H1 (cell line): Measurements from ENCODE around the gene ZNF575. TPM values are rescaled to one million over a fixed set of nuclear protein-coding genes. Genes with fewer than 3 reads are reported as not detected.

Source experiments
- CTCF ChIA-PET: fragments of 300-600 bp; sonication (Branson Sonifier 250); formaldehyde crosslinking; loops from one replicate; lab custom pipeline; 2021; ENCODE audit not compliant: partially characterized antibody; lab: Charles Lee
- POLR2A ChIA-PET: fragments of 300-600 bp; sonication (Branson Sonifier 250); formaldehyde crosslinking; loops from one replicate; lab custom pipeline; 2021; ENCODE audit warnings: inconsistent platforms; ENCODE audit not compliant: partially characterized antibody; lab: Charles Lee
- DNase-seq, 2 experiments: peaks; one replicate each; pipeline versions ENCODE4 v3.0.0 to v3.0.0-alpha.2; 2010 to 2022; ENCODE audit warnings: low spot score in 2 of 2, low read depth in 1 of 2, mixed read lengths in 1 of 2
- FAIRE-seq: peaks from 2 replicates; lab custom pipeline; 2011; peaks lifted over from hg19 to GRCh38; lab: Jason Lieb, UNC
- H2AFZ ChIP-seq: 2 replicates; pipeline ENCODE4 v1.8.1; 2012; ENCODE audit warnings: low read length, inconsistent platforms
- H2AK5ac ChIP-seq: 2 replicates; pipeline ENCODE4 v1.6.1; 2013; ENCODE audit warnings: low read depth, low read length
- H2BK120ac ChIP-seq: replicated peaks from 2 replicates; pipeline ENCODE3; 2013; ENCODE audit warnings: low read depth, low read length, inconsistent platforms
- H2BK12ac ChIP-seq: 2 replicates; pipeline ENCODE4 v1.6.1; 2013; ENCODE audit warnings: low read depth, low read length
- H2BK15ac ChIP-seq: 2 replicates; pipeline ENCODE4 v1.6.1; 2013; ENCODE audit warnings: low read length
- H2BK20ac ChIP-seq: 2 replicates; pipeline ENCODE4 v1.6.1; 2013; ENCODE audit warnings: low read length
- H2BK5ac ChIP-seq: 2 replicates; pipeline ENCODE4 v1.6.1; 2013; ENCODE audit warnings: low read depth, low read length
- H3K14ac ChIP-seq: 2 replicates; pipeline ENCODE4 v1.6.1; 2013; ENCODE audit warnings: inconsistent platforms; ENCODE audit not compliant: insufficient read length
- H3K18ac ChIP-seq: 2 replicates; pipeline ENCODE4 v1.6.1; 2013; ENCODE audit warnings: low read length; ENCODE audit errors: extremely low read depth
- H3K23ac ChIP-seq: 2 replicates; pipeline ENCODE4 v1.6.1; 2013; ENCODE audit warnings: inconsistent platforms; ENCODE audit not compliant: insufficient read length
- H3K23me2 ChIP-seq: 2 replicates; pipeline ENCODE4 v1.6.1; 2013; ENCODE audit warnings: low read depth, low read length
- H3K27ac ChIP-seq: 2 replicates; pipeline ENCODE4 v1.6.1; 2011; ENCODE audit warnings: low read depth, low read length, inconsistent platforms
- H3K27me3 ChIP-seq, 4 experiments: replicated peaks in 1 of 4; 1 replicate in 1 of 4; 2 replicates in 3 of 4; pipeline versions ENCODE4 v1.6.1 to v1.8.1; 2011 to 2013; ENCODE audit warnings: low read length in 3 of 4, mild to moderate bottlenecking in 3 of 4, inconsistent platforms in 2 of 4, mixed read lengths in 2 of 4, moderate library complexity in 1 of 4; ENCODE audit not compliant: control insufficient read depth in 3 of 4, insufficient read depth in 3 of 4; ENCODE audit errors: extremely low read depth in 1 of 4
- H3K36me3 ChIP-seq, 4 experiments: 2 replicates each; pipeline versions ENCODE4 v1.6.1 to v1.8.1; 2011 to 2013; ENCODE audit warnings: mild to moderate bottlenecking in 4 of 4, low read length in 3 of 4, moderate library complexity in 2 of 4, control low read depth in 1 of 4, inconsistent platforms in 1 of 4; ENCODE audit not compliant: insufficient read depth in 4 of 4, control insufficient read depth in 2 of 4
- H3K4ac ChIP-seq: replicated peaks from 2 replicates; pipeline ENCODE3; 2013; ENCODE audit warnings: low read length, low read depth, mixed read lengths, inconsistent platforms; ENCODE audit not compliant: insufficient read length
- H3K4me1 ChIP-seq, 4 experiments: replicated peaks in 1 of 4; 1 replicate in 1 of 4; 2 replicates in 3 of 4; pipeline versions ENCODE4 v1.6.1 to v1.8.1; 2011 to 2013; ENCODE audit warnings: low read length in 3 of 4, inconsistent platforms in 2 of 4, mixed read lengths in 1 of 4; ENCODE audit not compliant: insufficient read depth in 4 of 4, control insufficient read depth in 3 of 4
- H3K4me2 ChIP-seq, 2 experiments: 2 replicates each; pipeline versions ENCODE4 v1.6.1 to v1.8.1; 2011 to 2013; ENCODE audit warnings: low read depth in 2 of 2, low read length in 2 of 2, control low read depth in 1 of 2, inconsistent platforms in 1 of 2, mild to moderate bottlenecking in 1 of 2; ENCODE audit not compliant: insufficient read depth in 1 of 2
- H3K4me3 ChIP-seq, 4 experiments: fragments of 200-600, 300-600 bp in 1 of 4; sonication (generic), shearing (Covaris generic), sonication (Bioruptor Twin) in 1 of 4; 2 replicates each; pipeline versions ENCODE4 v1.5.1 to v1.8.1; 2011 to 2016; ENCODE audit warnings: low read length in 4 of 4, low read depth in 3 of 4, control low read depth in 2 of 4, inconsistent platforms in 2 of 4, mild to moderate bottlenecking in 2 of 4, mixed read lengths in 1 of 4, moderate library complexity in 1 of 4; ENCODE audit not compliant: insufficient read depth in 2 of 4; ENCODE audit errors: extremely low read depth in 1 of 4
- H3K56ac ChIP-seq: replicated peaks from 2 replicates; pipeline ENCODE3; 2013; ENCODE audit warnings: low read depth, mild to moderate bottlenecking, mixed read lengths, low read length, inconsistent platforms; ENCODE audit not compliant: insufficient read length
- H3K79me1 ChIP-seq: 2 replicates; pipeline ENCODE4 v1.6.1; 2013; ENCODE audit warnings: low read depth, low read length, control low read depth
- H3K79me2 ChIP-seq, 2 experiments: 2 replicates each; pipeline versions ENCODE4 v1.6.1 to v1.8.1; 2012 to 2013; ENCODE audit warnings: low read length in 2 of 2, mild to moderate bottlenecking in 2 of 2, inconsistent platforms in 1 of 2; ENCODE audit not compliant: insufficient read depth in 2 of 2, control insufficient read depth in 1 of 2
- H3K9ac ChIP-seq, 4 experiments: replicated peaks in 1 of 4; 1 replicate in 1 of 4; 2 replicates in 3 of 4; pipeline versions ENCODE4 v1.6.1 to v1.8.1; 2011 to 2013; ENCODE audit warnings: low read depth in 3 of 4, low read length in 3 of 4, control low read depth in 2 of 4, mild to moderate bottlenecking in 2 of 4, moderate library complexity in 2 of 4, inconsistent platforms in 1 of 4; ENCODE audit errors: extremely low read depth in 1 of 4
- H3K9me3 ChIP-seq, 2 experiments: 2 replicates each; pipeline versions ENCODE4 v1.6.1 to v1.8.1; 2012 to 2013; ENCODE audit warnings: mild to moderate bottlenecking in 2 of 2, moderate library complexity in 2 of 2, control low read depth in 1 of 2, inconsistent platforms in 1 of 2, low read depth in 1 of 2, low read length in 1 of 2, mixed read lengths in 1 of 2; ENCODE audit not compliant: insufficient read depth in 2 of 2
- H4K20me1 ChIP-seq, 2 experiments: replicated peaks in 1 of 2; 2 replicates each; pipeline versions ENCODE3 to v1.8.1; 2011 to 2013; ENCODE audit warnings: inconsistent platforms in 2 of 2, low read length in 2 of 2, mild to moderate bottlenecking in 1 of 2; ENCODE audit not compliant: insufficient read depth in 2 of 2, control insufficient read depth in 1 of 2
- H4K5ac ChIP-seq: 2 replicates; pipeline ENCODE4 v1.6.1; 2013; ENCODE audit warnings: low read length, low read depth, mixed read lengths, inconsistent platforms; ENCODE audit not compliant: insufficient read length
- H4K8ac ChIP-seq: 2 replicates; pipeline ENCODE4 v1.8.0; 2013; ENCODE audit warnings: mild to moderate bottlenecking, moderate library complexity, low read length, inconsistent platforms; ENCODE audit not compliant: insufficient read depth; ENCODE audit errors: extremely low read depth
- H4K91ac ChIP-seq: replicated peaks from 2 replicates; pipeline ENCODE3; 2013; ENCODE audit warnings: low read length, mixed read lengths, inconsistent platforms; ENCODE audit not compliant: insufficient read length
- BACH1 ChIP-seq: IDR thresholded peaks from 2 replicates; pipeline ENCODE4 v1.6.1; 2012; ENCODE audit warnings: low read length, improper control_type of control experiment
- WGBS, 2 experiments: shearing (Covaris generic) in 1 of 2; methylation state at CpG; one replicate each; pipeline versions ENCODE4 v1.1.6 to v1.1.7; 2013 to 2015; ENCODE audit warnings: low lambda C conversion rate in 2 of 2, mixed read lengths in 2 of 2, inconsistent platforms in 1 of 2, low coverage in 1 of 2, missing lambda C conversion rate in 1 of 2; ENCODE audit not compliant: insufficient replicate concordance in 2 of 2, insufficient coverage in 1 of 2, insufficient read length in 1 of 2; ENCODE audit errors: extremely low coverage in 1 of 2, missing lambda C conversion rate in 1 of 2; 5-methylcytosine and 5-hydroxymethylcytosine counted together
- polyA plus RNA-seq, 7 experiments: library from polyadenylated mRNA; depleted of rRNA in 3 of 7; stranded (reverse) in 5 of 7; unstranded in 2 of 7; fragments of >200 nt in 5 of 7; fragments of 200-250 nt in 2 of 7; gene quantifications; 1 replicate in 5 of 7; 2 replicates in 1 of 7; 4 replicates in 1 of 7; pipeline versions ENCODE4 v1.2.1 to v1.2.3, GENCODE V29; 2011 to 2013; ENCODE audit warnings: missing spikeins in 2 of 7, mixed read lengths in 2 of 7
- total RNA-seq: library from RNA; stranded (reverse); fragmentation: NEBNext Ultra II Directional; extraction: Animal tissue kit (Norgen Biotek cat#: 25700); gene quantifications from 2 replicates; pipeline ENCODE4 v1.2.1, GENCODE V29; 2021

The ZNF575 gene
- total and polyA plus RNA-seq, 2 of the 8 experiments (the other 6 are each of a cell fraction or from before 2014, with no cell fraction given): 0.05 TPM; not detected in 1

DNA sequence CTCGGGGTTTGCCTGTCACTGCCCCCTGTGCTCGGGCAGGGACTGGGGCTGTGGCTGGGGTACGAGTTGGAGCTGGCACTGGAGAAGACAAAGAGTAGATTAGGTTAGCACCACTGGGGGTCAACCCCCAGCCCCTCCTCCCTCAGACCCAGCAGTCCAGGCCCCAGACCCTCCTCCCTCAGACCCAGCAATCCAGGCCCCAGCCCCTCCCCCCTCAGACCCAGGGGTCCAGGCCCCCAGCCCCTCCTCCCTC, 19.1 kb downstream of the ZNF575 start:
- DNase-seq (no peak), FAIRE-seq (no peak)
- H3K27ac ChIP-seq: no peak overlapping the region
- no peak overlapping the region for H3K9ac ChIP-seq
- H3K27me3 ChIP-seq: no peaks in the 10 kb centered on the region
- 94% methylated on average over 3 of the region's 3 CpGs; no CpG with 5 or more reads in 1 of the 2 experiments for WGBS, 2 experiments
- H4K8ac ChIP-seq: no peak overlapping the region
- no peak overlapping the region for H2AK5ac ChIP-seq
- H3K36me3 ChIP-seq: peaks cover 5 to 28% (median 17%) of the 10 kb centered on the region in 4 experiments; a peak in 6 of 8 replicates
- H2BK15ac ChIP-seq: no peak overlapping the region
- no peak overlapping the region for H2BK120ac ChIP-seq
- H4K91ac ChIP-seq: no peak overlapping the region
- no peak overlapping the region for H3K4ac ChIP-seq
- H3K23me2 ChIP-seq: no peaks in the 10 kb centered on the region
- no peaks in the 10 kb centered on the region for H3K9me3 ChIP-seq
- TF ChIP-seq BACH1: no peak
- ChIA-PET POLR2A (interaction anchor here (1.2 to 1.6 kb wide), 2 partner anchors 19 to 22 kb away, joined by 3 to 4 read pairs; partner anchors contain the start of gene ZNF575), CTCF (interaction anchor here (0.7 to 10.7 kb wide), 5 partner anchors 9 to 241 kb away, joined by 3 to 122 read pairs (median 82); partner anchors contain the start of genes IRGQ, ZNF575 and ZNF576)
- no peak overlapping the region for H2AFZ ChIP-seq
- H3K79me2 ChIP-seq: no peaks in the 10 kb centered on the region
- no peak overlapping the region for H2BK12ac ChIP-seq
- H3K4me3 ChIP-seq: no peak overlapping the region
- no peak overlapping the region for H3K14ac ChIP-seq
- no peak overlapping the region for H3K56ac ChIP-seq
- no peak overlapping the region for H2BK5ac ChIP-seq
- H3K4me1 ChIP-seq: 0 out of 7 replicates have a peak, but pooled peaks cover 0 to 2% (median 0%) of the 10 kb centered on the region in 4 experiments
- H3K18ac ChIP-seq: no peak overlapping the region
- peaks cover 0 to 4% of the 10 kb centered on the region in 2 experiments for H4K20me1 ChIP-seq
- no peak overlapping the region for H3K4me2 ChIP-seq
- no peak overlapping the region for H2BK20ac ChIP-seq
- H4K5ac ChIP-seq: no peak overlapping the region
- no peak overlapping the region for H3K23ac ChIP-seq
- H3K79me1 ChIP-seq: 0 out of 2 replicates have a peak, but pooled peaks cover 3% of the 10 kb centered on the region
